ENCODE measurements around the gene TMEM170A.

GRCh38 chr16:75502916-75503605 lies 38.6 kb upstream of the TMEM170A start:
- TF ChIP-seq POLR2AphosphoS5 (IDR thresholded peaks at IDR 0.05; ENCODE audit: low read depth, low read length) (no peak), FOXP2 (optimal IDR thresholded peaks at IDR 0.05; ENCODE audit: borderline replicate concordance, extremely low read depth, extremely low read length, insufficient read depth) (no peak), REST (IDR thresholded peaks at IDR 0.05; ENCODE audit: insufficient read depth in 1 of 2, low read depth in 2 of 2, low read length in 2 of 2) (no peak), SIN3A (IDR thresholded peaks at IDR 0.05; ENCODE audit: borderline replicate concordance, insufficient read depth, low read length) (no peak), TAF1 (IDR thresholded peaks at IDR 0.05; ENCODE audit: borderline replicate concordance, insufficient read depth, low read length) (no peak)

Data from PFSK-1 (cell line).